ENCODE measurements around the gene MYH13.

DNA sequence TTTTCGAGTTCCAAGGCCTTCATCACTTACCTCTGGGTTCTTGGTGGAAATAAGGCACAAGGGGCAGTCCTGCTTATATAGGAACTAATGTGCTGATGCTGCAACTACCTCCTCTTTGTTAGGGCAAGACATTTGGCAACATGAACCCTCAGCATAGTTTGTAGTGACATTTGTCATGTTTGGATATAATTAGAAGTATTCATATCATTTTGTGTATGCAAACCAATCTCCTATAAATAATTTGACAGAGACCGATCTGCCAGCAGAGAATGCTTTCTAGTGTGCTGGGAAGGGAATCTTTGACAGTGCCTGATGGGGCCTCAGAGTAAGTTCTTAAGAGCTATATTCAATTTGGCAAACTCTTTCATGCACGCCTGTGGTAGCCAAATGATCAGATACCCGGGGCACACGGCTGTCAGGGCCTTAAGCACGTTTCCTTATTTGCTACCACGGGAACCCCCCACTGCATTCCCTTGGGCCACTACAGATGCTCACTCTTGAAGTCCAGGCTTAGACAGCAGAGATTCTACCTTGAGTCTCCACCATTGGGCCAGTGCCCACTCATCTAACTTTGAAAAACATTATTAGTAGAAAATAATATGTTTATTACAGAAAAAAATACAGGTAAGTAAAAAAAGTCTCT lies 49.2 kb upstream of the MYH13 start, which contains the start of gene MYH8:
- no peak for TF ChIP-seq POLR2AphosphoS5 (IDR thresholded peaks at IDR 0.05; ENCODE audit: insufficient read depth in 1 of 2, low read depth in 1 of 2)
- TF ChIP-seq, protein P1, sequence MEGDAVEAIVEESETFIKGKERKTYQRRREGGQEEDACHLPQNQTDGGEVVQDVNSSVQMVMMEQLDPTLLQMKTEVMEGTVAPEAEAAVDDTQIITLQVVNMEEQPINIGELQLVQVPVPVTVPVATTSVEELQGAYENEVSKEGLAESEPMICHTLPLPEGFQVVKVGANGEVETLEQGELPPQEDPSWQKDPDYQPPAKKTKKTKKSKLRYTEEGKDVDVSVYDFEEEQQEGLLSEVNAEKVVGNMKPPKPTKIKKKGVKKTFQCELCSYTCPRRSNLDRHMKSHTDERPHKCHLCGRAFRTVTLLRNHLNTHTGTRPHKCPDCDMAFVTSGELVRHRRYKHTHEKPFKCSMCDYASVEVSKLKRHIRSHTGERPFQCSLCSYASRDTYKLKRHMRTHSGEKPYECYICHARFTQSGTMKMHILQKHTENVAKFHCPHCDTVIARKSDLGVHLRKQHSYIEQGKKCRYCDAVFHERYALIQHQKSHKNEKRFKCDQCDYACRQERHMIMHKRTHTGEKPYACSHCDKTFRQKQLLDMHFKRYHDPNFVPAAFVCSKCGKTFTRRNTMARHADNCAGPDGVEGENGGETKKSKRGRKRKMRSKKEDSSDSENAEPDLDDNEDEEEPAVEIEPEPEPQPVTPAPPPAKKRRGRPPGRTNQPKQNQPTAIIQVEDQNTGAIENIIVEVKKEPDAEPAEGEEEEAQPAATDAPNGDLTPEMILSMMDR (IDR thresholded peaks at IDR 0.05): no peak
